ENCODE measurements around the gene EML6. TPM values are rescaled to one million over a fixed set of nuclear protein-coding genes. Genes with fewer than 3 reads are reported as not detected.

Gene EML6
- polyA plus RNA-seq, 1 of the 3 experiments (the other 2 are of a cell fraction) = 1.1 TPM

GRCh38 chr2:54983345-54984220 lies 260.1 kb downstream of the EML6 start:
- Histone ChIP-seq H3K79me2 (ENCODE audit: insufficient read depth) (peaks cover 100% of the 10 kb centered on the region), H3K4me3 (ENCODE audit: low read depth in 2 of 2, low read length in 1 of 2) (no peak overlapping the region), H3K9ac (no peak overlapping the region), H3K27me3 (ENCODE audit: insufficient read depth) (no peaks in the 10 kb centered on the region), H3K4me1 (ENCODE audit: control insufficient read depth in 1 of 2, insufficient read depth in 2 of 2, low read depth in 1 of 2, low read length in 1 of 2) (peaks cover under 1 to 28% of the 10 kb centered on the region in 2 experiments; a peak in 3 of 4 replicates), H3K9me2 (no peaks in the 10 kb centered on the region), H3K27ac (ENCODE audit: low read depth in 2 of 2, low read length in 1 of 2) (peak overlapping the region; percentile 35 to 47; a peak in 3 of 4 replicates), H2AFZ (ENCODE audit: low read depth) (no peak overlapping the region), H3F3A (replicated peaks; ENCODE audit: insufficient read depth) (peaks cover 67% of the 10 kb centered on the region), H4K20me1 (ENCODE audit: insufficient read depth) (peaks cover 100% of the 10 kb centered on the region), H3K9me3 (no peaks in the 10 kb centered on the region), H3K4me2 (peak overlapping the region; percentile 29; the same call in 1 of the 2 replicates), H3K36me3 (replicated peaks in 1 of 2; ENCODE audit: control insufficient read depth in 1 of 2, insufficient read depth in 2 of 2, low read length in 1 of 2) (peaks cover 67 to 73% of the 10 kb centered on the region in 2 experiments)
- TF ChIP-seq TCF12 (IDR thresholded peaks at IDR 0.05) (peak; percentile 31), FOXJ3 (CRISPR knock-in tag; IDR thresholded peaks at IDR 0.05) (no peak), NFIC (IDR thresholded peaks at IDR 0.05; ENCODE audit: borderline replicate concordance) (peak; percentile 19; the same call in 1 of the 2 replicates), JUND (IDR thresholded peaks at IDR 0.05) (peak; percentile 48; the same call in 1 of the 2 replicates), POLR2AphosphoS5 (IDR thresholded peaks at IDR 0.05; ENCODE audit: low read depth, low read length) (0 out of 2 replicates have a peak, but pooled peaks have one; percentile 10), FOSL2 (IDR thresholded peaks at IDR 0.05; ENCODE audit: borderline replicate concordance, low read depth) (peak; percentile 67; the same call in 1 of the 2 replicates), USF2 (IDR thresholded peaks at IDR 0.05; ENCODE audit: borderline replicate concordance, low read depth, low read length) (no peak)
- CTCF ChIA-PET = no interaction called here
- POLR2A ChIA-PET = no interaction called here
- DNase-seq = no peak
- WGBS (ENCODE audit: low lambda C conversion rate) = 50% methylated on average over 3 of the region's 3 CpGs

- no peaks in the 10 kb centered on the region for H3K9me3 ChIP-seq
- no peak for TF ChIP-seq TAF1 (IDR thresholded peaks at IDR 0.05; ENCODE audit: borderline replicate concordance, low read depth, low read length)
- no peak for TF ChIP-seq EZH2phosphoT487 (IDR thresholded peaks at IDR 0.05; ENCODE audit: borderline replicate concordance, low read depth)
- TF ChIP-seq FOSL2 (IDR thresholded peaks at IDR 0.05; ENCODE audit: borderline replicate concordance, low read depth) = no peak
- no peak for TF ChIP-seq USF1 (IDR thresholded peaks at IDR 0.05; ENCODE audit: borderline replicate concordance, low read depth)
- no peak for TF ChIP-seq RFX5 (IDR thresholded peaks at IDR 0.05; ENCODE audit: low read length)
- TF ChIP-seq EP300 (IDR thresholded peaks at IDR 0.05; ENCODE audit: borderline replicate concordance in 1 of 2, low read depth in 1 of 2, low read length in 1 of 2) = no peak
- TF ChIP-seq GABPA (IDR thresholded peaks at IDR 0.05; ENCODE audit: low read depth) = no peak
- TF ChIP-seq MAX (IDR thresholded peaks at IDR 0.05; ENCODE audit: low read depth) = no peak
- no peak for TF ChIP-seq RCOR1 (IDR thresholded peaks at IDR 0.05; ENCODE audit: low read length)
- no peak for TF ChIP-seq TEAD4 (IDR thresholded peaks at IDR 0.05; ENCODE audit: borderline replicate concordance, insufficient read depth)
- no peak for TF ChIP-seq SIN3A (IDR thresholded peaks at IDR 0.05; ENCODE audit: borderline replicate concordance, low read depth, low read length)
- TF ChIP-seq CTCF (IDR thresholded peaks at IDR 0.05) = no peak
- no peak for TF ChIP-seq RAD21 (IDR thresholded peaks at IDR 0.05; ENCODE audit: low read length)
- TF ChIP-seq YY1 (IDR thresholded peaks at IDR 0.05; ENCODE audit: low read depth) = no peak
- TF ChIP-seq TCF12 (IDR thresholded peaks at IDR 0.05) = no peak
- TF ChIP-seq IRF3 (IDR thresholded peaks at IDR 0.05; ENCODE audit: low read depth, low read length) = no peak
- H3K9ac ChIP-seq = no peak overlapping the region
- H4K20me1 ChIP-seq (ENCODE audit: insufficient read depth) = peaks cover 100% of the 10 kb centered on the region
- no peak overlapping the region for H3K4me3 ChIP-seq (ENCODE audit: low read depth in 2 of 2, low read length in 1 of 2)
- no peaks in the 10 kb centered on the region for H3K27me3 ChIP-seq (ENCODE audit: insufficient read depth)
- H3K79me2 ChIP-seq (ENCODE audit: insufficient read depth) = peaks cover 100% of the 10 kb centered on the region
- H3K4me2 ChIP-seq = no peak overlapping the region
- H2AFZ ChIP-seq (ENCODE audit: low read depth) = no peak overlapping the region
- POLR2A ChIA-PET = no interaction called here
- H3K27ac ChIP-seq (ENCODE audit: low read depth in 2 of 2, low read length in 1 of 2) = peak overlapping the region in 1 of 2 experiments; percentile 47; a peak in 2 of 4 replicates
- H3K36me3 ChIP-seq (replicated peaks in 1 of 2; ENCODE audit: control insufficient read depth in 1 of 2, insufficient read depth in 2 of 2, low read length in 1 of 2) = peaks cover 68 to 69% of the 10 kb centered on the region in 2 experiments
- peaks cover 64% of the 10 kb centered on the region for H3F3A ChIP-seq (replicated peaks; ENCODE audit: insufficient read depth)
- H3K4me1 ChIP-seq (ENCODE audit: control insufficient read depth in 1 of 2, insufficient read depth in 2 of 2, low read depth in 1 of 2, low read length in 1 of 2) = peaks cover 2 to 28% of the 10 kb centered on the region in 2 experiments; a peak in 3 of 4 replicates
- CTCF ChIA-PET = no interaction called here
- DNase-seq = no peak
- H3K9me2 ChIP-seq = no peaks in the 10 kb centered on the region
Observed at GRCh38 chr2:54984476-54984875, 261.0 kb downstream of the EML6 start.

All from SK-N-SH (cell line).